ENCODE data around the gene MCTP1.
A peak's percentile ranks its signal among the peaks of the same experiment; 100 is the strongest.

Gene MCTP1

GRCh38 chr5:94916619-94917018, 368.3 kb downstream of the MCTP1 start:
- H3K27ac ChIP-seq (ENCODE audit: low read length), result no peak overlapping the region
- H3K4me1 ChIP-seq (ENCODE audit: low read length), result no peaks in the 10 kb centered on the region
- H3K27me3 ChIP-seq (ENCODE audit: low read depth, low read length), result no peaks in the 10 kb centered on the region
- no peak overlapping the region for H3K4me3 ChIP-seq (ENCODE audit: low read length)
- no peaks in the 10 kb centered on the region for H3K9me3 ChIP-seq (ENCODE audit: insufficient read depth, low read length)
- H2AFZ ChIP-seq (ENCODE audit: low read depth, low read length), result no peak overlapping the region
- no peak overlapping the region for H3K4me2 ChIP-seq (ENCODE audit: low read length)
- no peaks in the 10 kb centered on the region for H4K20me1 ChIP-seq (ENCODE audit: insufficient read depth, low read length)
- TF ChIP-seq CTCF (IDR thresholded peaks at IDR 0.05; ENCODE audit: low read depth, low read length), result no peak
- no peak for TF ChIP-seq EZH2phosphoT487 (IDR thresholded peaks at IDR 0.05; ENCODE audit: low read depth)
- no peaks in the 10 kb centered on the region for H3K36me3 ChIP-seq (replicated peaks; ENCODE audit: low read depth, low read length)
- H3K9ac ChIP-seq (ENCODE audit: low read length), result no peak overlapping the region
- H3K79me2 ChIP-seq (ENCODE audit: low read length), result no peaks in the 10 kb centered on the region

GRCh38 chr5:94911276-94911675, 373.6 kb downstream of the MCTP1 start:
- H4K20me1 ChIP-seq (ENCODE audit: insufficient read depth, low read length), result no peaks in the 10 kb centered on the region
- H3K4me1 ChIP-seq (ENCODE audit: low read length), result peaks cover 9% of the 10 kb centered on the region
- H3K79me2 ChIP-seq (ENCODE audit: low read length), result no peaks in the 10 kb centered on the region
- H3K36me3 ChIP-seq (replicated peaks; ENCODE audit: low read depth, low read length), result no peaks in the 10 kb centered on the region
- no peaks in the 10 kb centered on the region for H3K27me3 ChIP-seq (ENCODE audit: low read depth, low read length)
- H2AFZ ChIP-seq (ENCODE audit: low read depth, low read length), result no peak overlapping the region
- H3K27ac ChIP-seq (ENCODE audit: low read length), result no peak overlapping the region
- H3K4me2 ChIP-seq (ENCODE audit: low read length), result no peak overlapping the region
- TF ChIP-seq EZH2phosphoT487 (IDR thresholded peaks at IDR 0.05; ENCODE audit: low read depth) (no peak), CTCF (IDR thresholded peaks at IDR 0.05; ENCODE audit: low read depth, low read length) (no peak)
- no peak overlapping the region for H3K9ac ChIP-seq (ENCODE audit: low read length)
- no peak overlapping the region for H3K4me3 ChIP-seq (ENCODE audit: low read length)
- H3K9me3 ChIP-seq (ENCODE audit: insufficient read depth, low read length), result no peaks in the 10 kb centered on the region

GRCh38 chr5:94910721-94911120, 374.2 kb downstream of the MCTP1 start:
- Histone ChIP-seq H3K79me2 (ENCODE audit: low read length) (no peaks in the 10 kb centered on the region), H3K4me1 (ENCODE audit: low read length) (peaks cover 9% of the 10 kb centered on the region), H3K4me3 (ENCODE audit: low read length) (no peak overlapping the region), H3K27ac (ENCODE audit: low read length) (no peak overlapping the region), H3K9me3 (ENCODE audit: insufficient read depth, low read length) (no peaks in the 10 kb centered on the region), H3K36me3 (replicated peaks; ENCODE audit: low read depth, low read length) (no peaks in the 10 kb centered on the region), H3K27me3 (ENCODE audit: low read depth, low read length) (no peaks in the 10 kb centered on the region), H4K20me1 (ENCODE audit: insufficient read depth, low read length) (no peaks in the 10 kb centered on the region), H3K9ac (ENCODE audit: low read length) (no peak overlapping the region), H2AFZ (ENCODE audit: low read depth, low read length) (no peak overlapping the region), H3K4me2 (ENCODE audit: low read length) (no peak overlapping the region)
- no peak for TF ChIP-seq EZH2phosphoT487 (IDR thresholded peaks at IDR 0.05; ENCODE audit: low read depth)
- TF ChIP-seq CTCF (IDR thresholded peaks at IDR 0.05; ENCODE audit: low read depth, low read length), result no peak

DNA sequence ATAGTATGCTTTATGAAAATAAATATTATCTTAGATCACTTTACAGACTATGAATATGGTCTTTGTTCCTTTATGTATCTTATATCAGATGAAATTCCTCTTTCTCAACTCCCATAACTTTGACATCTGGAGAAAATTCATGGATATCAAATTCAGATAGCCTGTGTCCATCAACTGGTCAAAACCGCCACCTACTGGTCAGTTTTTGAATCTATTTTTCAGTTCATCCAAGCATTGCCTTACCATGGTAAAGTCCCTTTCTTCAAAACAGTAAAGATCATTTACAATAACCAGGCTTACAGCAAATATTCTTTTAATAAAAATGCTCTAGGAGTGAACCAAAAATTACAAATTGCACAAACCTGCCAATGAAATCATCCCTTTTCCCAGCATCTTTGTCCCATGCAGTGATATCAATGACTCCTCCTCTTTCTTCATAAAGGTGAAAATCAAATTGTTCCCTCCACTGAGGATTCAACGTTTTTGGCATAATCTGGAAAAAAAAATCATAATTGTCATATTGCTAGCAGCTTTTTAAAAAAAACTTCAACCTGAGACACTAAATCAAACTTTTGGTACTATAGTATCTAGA, 375.9 kb downstream of the MCTP1 start:
- no peak overlapping the region for H2AFZ ChIP-seq (ENCODE audit: low read depth, low read length)
- H3K9me3 ChIP-seq (ENCODE audit: insufficient read depth, low read length), result no peaks in the 10 kb centered on the region
- H3K36me3 ChIP-seq (replicated peaks; ENCODE audit: low read depth, low read length), result no peaks in the 10 kb centered on the region
- H4K20me1 ChIP-seq (ENCODE audit: insufficient read depth, low read length), result no peaks in the 10 kb centered on the region
- H3K9ac ChIP-seq (ENCODE audit: low read length), result no peak overlapping the region
- H3K4me2 ChIP-seq (ENCODE audit: low read length), result no peak overlapping the region
- TF ChIP-seq CTCF (IDR thresholded peaks at IDR 0.05; ENCODE audit: low read depth, low read length) (peak; percentile 58), EZH2phosphoT487 (IDR thresholded peaks at IDR 0.05; ENCODE audit: low read depth) (no peak)
- no peak overlapping the region for H3K4me3 ChIP-seq (ENCODE audit: low read length)
- H3K79me2 ChIP-seq (ENCODE audit: low read length), result no peaks in the 10 kb centered on the region
- no peak overlapping the region for H3K27ac ChIP-seq (ENCODE audit: low read length)
- H3K4me1 ChIP-seq (ENCODE audit: low read length), result peaks cover 9% of the 10 kb centered on the region
- no peaks in the 10 kb centered on the region; the same call in 1 of the 2 replicates for H3K27me3 ChIP-seq (ENCODE audit: low read depth, low read length)

Data from OCI-LY3 (cell line).